CD4-positive, alpha-beta T cell (primary cell): ENCODE results near the gene SAMD4A. TPM values are rescaled to one million over a fixed set of nuclear protein-coding genes. Genes with fewer than 3 reads are reported as not detected.

Experiments
- ATAC-seq: fragments of 200-7000 bp; cut with Tn5 transposase; one replicate; pipeline ENCODE4 v1.10.0; 2022; ENCODE audit warnings: mild to moderate bottlenecking; ENCODE audit not compliant: poor library complexity
- CTCF ChIA-PET: fragments of 350-600 bp; sonication (Branson Sonifier 250); formaldehyde crosslinking; loops from one replicate; lab custom pipeline; 2021; ENCODE audit warnings: antibody characterized with exemption, inconsistent platforms; lab: Charles Lee
- POLR2A ChIA-PET: fragments of 350-600 bp; sonication (Branson Sonifier 250); formaldehyde crosslinking; loops from one replicate; lab custom pipeline; 2021; ENCODE audit warnings: antibody characterized with exemption, inconsistent platforms; lab: Charles Lee
- DNase-seq, 14 experiments: peaks; one replicate each; pipeline ENCODE4 v3.0.0-alpha.2; 2013 to 2020; ENCODE audit warnings: mixed read lengths in 2 of 14
- H3K27ac ChIP-seq, 2 donors: one replicate each; pipeline versions ENCODE4 v1.5.1 to v1.7.0; 2013; ENCODE audit warnings: low read length in 2 of 2, low read depth in 1 of 2, mild to moderate bottlenecking in 1 of 2
- H3K27me3 ChIP-seq, 2 experiments: 1 replicate in 1 of 2; 2 replicates in 1 of 2; pipeline versions ENCODE4 v1.6.1 to v1.7.0; 2013; ENCODE audit warnings: low read length in 2 of 2, control low read depth in 1 of 2, mild to moderate bottlenecking in 1 of 2, moderate library complexity in 1 of 2; ENCODE audit not compliant: insufficient read depth in 2 of 2, control insufficient read depth in 1 of 2
- H3K36me3 ChIP-seq: one replicate; pipeline ENCODE4 v1.6.1; 2013; ENCODE audit warnings: low read length, control low read depth; ENCODE audit not compliant: insufficient read depth
- H3K4me1 ChIP-seq: one replicate; pipeline ENCODE4 v1.6.1; 2013; ENCODE audit warnings: low read length, control low read depth; ENCODE audit not compliant: insufficient read depth
- H3K4me3 ChIP-seq: one replicate; pipeline ENCODE4 v1.5.1; 2013; ENCODE audit warnings: mild to moderate bottlenecking, low read length, moderate library complexity
- H3K9me3 ChIP-seq, 2 experiments: 1 replicate in 1 of 2; 2 replicates in 1 of 2; pipeline versions ENCODE4 v1.6.1 to v1.7.0; 2013; ENCODE audit warnings: low read length in 2 of 2, mild to moderate bottlenecking in 2 of 2, control low read depth in 1 of 2, moderate library complexity in 1 of 2; ENCODE audit not compliant: control insufficient read depth in 1 of 2, insufficient read depth in 1 of 2
- H3K27ac Mint-ChIP-seq: one replicate; pipeline ENCODE4 v1.8.0; 2020; ENCODE audit warnings: mixed read lengths
- H3K27me3 Mint-ChIP-seq: one replicate; pipeline ENCODE4 v1.8.0; 2021; ENCODE audit warnings: mixed read lengths
- H3K36me3 Mint-ChIP-seq: one replicate; pipeline ENCODE4 v1.8.0; 2021; ENCODE audit warnings: low read depth, mixed read lengths
- H3K4me1 Mint-ChIP-seq: one replicate; pipeline ENCODE4 v1.8.0; 2021; ENCODE audit warnings: low read depth, mixed read lengths
- H3K4me3 Mint-ChIP-seq: one replicate; pipeline ENCODE4 v1.8.0; 2020; ENCODE audit warnings: mild to moderate bottlenecking, mixed read lengths
- H3K9me3 Mint-ChIP-seq: one replicate; pipeline ENCODE4 v1.8.0; 2020; ENCODE audit warnings: mixed read lengths
- CTCF ChIP-seq: fragments of 200-600 bp; IDR thresholded peaks from one replicate; pipeline ENCODE4 v1.8.0; 2022; ENCODE audit warnings: antibody characterized with exemption, mild to moderate bottlenecking
- intact Hi-C, 2 experiments: fragments of 100-400 bp; cut with DNase I in 1 of 2; cut with micrococcal nuclease in 1 of 2; formaldehyde crosslinking; loops; one replicate each; pipeline versions ENCODE4 v1.15.1 to v1.9.0; 2023 to 2025; cut with DNase I, micrococcal nuclease
- total RNA-seq, 174 experiments: library from RNA in 2 of 174; stranded (reverse) in 2 of 174; gene quantifications; one replicate each; pipeline ENCODE4 v1.2.3 and lab custom pipeline; 2021 to 2026

Gene SAMD4A
- total RNA-seq, 2 experiments from 2014 or later, result 1.9 to 2.3 TPM

- no peak overlapping the region for H3K27ac Mint-ChIP-seq
- H3K27me3 Mint-ChIP-seq, result peaks cover 53% of the 10 kb centered on the region
- ATAC-seq, result no peak
- Histone ChIP-seq H3K4me3 (no peak overlapping the region), H3K27ac (no peak overlapping the region), H3K9me3 (peaks cover 0 to 14% of the 10 kb centered on the region in 2 experiments), H3K27me3 (peaks cover 6 to 12% of the 10 kb centered on the region in 2 experiments), H3K36me3 (no peaks in the 10 kb centered on the region), H3K4me1 (peaks cover 17% of the 10 kb centered on the region)
- no peak overlapping the region for H3K4me3 Mint-ChIP-seq
- DNase-seq, result no peak
- H3K9me3 Mint-ChIP-seq, result peaks cover 8% of the 10 kb centered on the region
- ChIA-PET CTCF (no interaction called here), POLR2A (no interaction called here)
- intact Hi-C loops, result no loop called here
- TF ChIP-seq CTCF, result no peak
- peaks cover 4% of the 10 kb centered on the region for H3K4me1 Mint-ChIP-seq
- peaks cover 7% of the 10 kb centered on the region for H3K36me3 Mint-ChIP-seq
Observed at GRCh38 chr14:54570631-54571415, 3.9 kb downstream of the SAMD4A start.

- TF ChIP-seq CTCF, result no peak
- peaks cover 64% of the 10 kb centered on the region for H3K27me3 Mint-ChIP-seq
- peaks cover 7% of the 10 kb centered on the region for H3K36me3 Mint-ChIP-seq
- CTCF ChIA-PET, result interaction anchor here (1.4 kb wide), 1 partner anchor 202 kb away, joined by 5 read pairs; no protein-coding TSS in a partner anchor
- Histone ChIP-seq H3K27me3 (peaks cover 6 to 12% of the 10 kb centered on the region in 2 experiments), H3K4me1 (peaks cover 10% of the 10 kb centered on the region), H3K36me3 (no peaks in the 10 kb centered on the region), H3K4me3 (no peak overlapping the region), H3K27ac (no peak overlapping the region), H3K9me3 (peaks cover 0 to 14% of the 10 kb centered on the region in 2 experiments)
- peaks cover 8% of the 10 kb centered on the region for H3K9me3 Mint-ChIP-seq
- POLR2A ChIA-PET, result no interaction called here
- H3K27ac Mint-ChIP-seq, result no peak overlapping the region
- H3K4me3 Mint-ChIP-seq, result no peak overlapping the region
- DNase-seq, result peak in 3 of 14 experiments; percentile 21 to 30 (median 25)
- intact Hi-C loops, result no loop called here
- ATAC-seq, result no peak
- H3K4me1 Mint-ChIP-seq, result peaks cover 4% of the 10 kb centered on the region
Observed at GRCh38 chr14:54572316-54572715, 5.4 kb downstream of the SAMD4A start.

- Mint-ChIP-seq H3K27me3 (peaks cover 55% of the 10 kb centered on the region), H3K4me3 (no peak overlapping the region), H3K9me3 (peaks cover 8% of the 10 kb centered on the region), H3K36me3 (peaks cover 4% of the 10 kb centered on the region), H3K27ac (no peak overlapping the region), H3K4me1 (no peaks in the 10 kb centered on the region)
- no peak for ATAC-seq
- ChIA-PET POLR2A (no interaction called here), CTCF (no interaction called here)
- Histone ChIP-seq H3K4me1 (no peaks in the 10 kb centered on the region), H3K9me3 (peaks cover 0 to 14% of the 10 kb centered on the region in 2 experiments), H3K36me3 (no peaks in the 10 kb centered on the region), H3K27me3 (peaks cover 0 to 5% of the 10 kb centered on the region in 2 experiments), H3K4me3 (no peak overlapping the region), H3K27ac (no peak overlapping the region)
- no peak for DNase-seq
- intact Hi-C loops, result no loop called here
- no peak for TF ChIP-seq CTCF
Observed at GRCh38 chr14:54574528-54574927, 7.6 kb downstream of the SAMD4A start.
